ENCODE results near the gene CEACAM4.

The CEACAM4 gene

DNA sequence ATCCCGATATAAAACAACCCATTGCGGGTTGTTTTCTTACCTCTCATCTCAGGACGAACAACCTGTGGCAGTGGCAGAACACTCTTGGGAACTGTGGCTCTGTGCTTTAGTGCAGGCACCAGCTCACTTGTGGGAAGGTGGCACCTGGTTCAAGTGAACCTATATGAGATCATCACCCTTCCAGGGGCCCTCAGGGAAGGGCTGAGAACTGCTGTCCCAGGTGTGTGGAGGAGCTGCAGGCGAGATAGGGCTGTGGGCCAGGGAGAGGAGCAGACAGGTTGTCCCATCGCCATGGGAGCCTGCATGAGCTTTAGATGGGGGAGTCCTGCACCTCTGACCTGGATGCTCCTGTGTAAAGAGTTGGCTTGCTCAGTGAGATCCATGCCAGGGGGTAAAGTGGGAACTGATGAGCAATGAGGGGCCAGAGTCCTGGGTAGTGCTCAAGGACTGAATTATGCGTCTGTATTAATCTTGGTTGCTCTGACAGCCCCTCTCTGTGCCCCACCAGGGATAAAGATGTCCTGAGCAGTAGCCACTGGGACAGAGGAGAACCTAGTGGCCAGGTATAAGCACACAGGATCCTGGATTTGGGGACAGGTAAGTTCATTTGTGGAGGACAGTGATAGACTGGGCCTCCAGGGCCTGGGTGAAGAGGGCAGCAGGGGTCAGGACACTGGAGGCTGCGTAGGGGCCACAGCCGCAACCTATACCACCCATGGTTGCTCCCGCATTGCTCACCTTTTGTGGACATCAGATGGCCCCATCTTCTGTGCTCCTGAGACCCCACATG lies 8.7 kb downstream of the CEACAM4 start:
- Histone ChIP-seq H3K4me3 (ENCODE audit: extremely low read depth, insufficient read depth, low read length, poor library complexity, severe bottlenecking) (no peak overlapping the region), H3K4me1 (ENCODE audit: control insufficient read depth, insufficient read depth, low read length, poor library complexity, severe bottlenecking) (no peaks in the 10 kb centered on the region), H3K9me3 (ENCODE audit: control insufficient read depth, low read length) (no peaks in the 10 kb centered on the region), H3K27ac (ENCODE audit: low read depth, low read length, severe bottlenecking) (no peak overlapping the region), H3K36me3 (ENCODE audit: control insufficient read depth, insufficient read depth, low read length) (no peaks in the 10 kb centered on the region)
- 65 to 67% methylated on average over 7 to 9 of the region's 9 CpGs for WGBS, 2 experiments (ENCODE audit: insufficient coverage in 2 of 2)

- Histone ChIP-seq H3K27ac (ENCODE audit: low read depth, low read length, severe bottlenecking) (no peak overlapping the region), H3K4me3 (ENCODE audit: extremely low read depth, insufficient read depth, low read length, poor library complexity, severe bottlenecking) (no peak overlapping the region), H3K9me3 (ENCODE audit: control insufficient read depth, low read length) (no peaks in the 10 kb centered on the region), H3K36me3 (ENCODE audit: control insufficient read depth, insufficient read depth, low read length) (no peaks in the 10 kb centered on the region), H3K4me1 (ENCODE audit: control insufficient read depth, insufficient read depth, low read length, poor library complexity, severe bottlenecking) (no peaks in the 10 kb centered on the region)
- WGBS, 2 experiments (ENCODE audit: insufficient coverage in 2 of 2): 38 to 49% methylated on average over 6 to 7 of the region's 9 CpGs
Observed at GRCh38 chr19:41616792-41617621, 9.9 kb downstream of the CEACAM4 start.

- no peak overlapping the region for H3K27ac ChIP-seq (ENCODE audit: low read depth, low read length, severe bottlenecking)
- H3K9me3 ChIP-seq (ENCODE audit: control insufficient read depth, low read length): no peaks in the 10 kb centered on the region
- WGBS, 2 experiments (ENCODE audit: insufficient coverage in 2 of 2): 64 to 81% methylated on average over 4 of the region's 4 CpGs
- no peak overlapping the region for H3K4me3 ChIP-seq (ENCODE audit: extremely low read depth, insufficient read depth, low read length, poor library complexity, severe bottlenecking)
- H3K4me1 ChIP-seq (ENCODE audit: control insufficient read depth, insufficient read depth, low read length, poor library complexity, severe bottlenecking): no peaks in the 10 kb centered on the region
- H3K36me3 ChIP-seq (ENCODE audit: control insufficient read depth, insufficient read depth, low read length): no peaks in the 10 kb centered on the region
Observed at GRCh38 chr19:41615207-41615606, 11.7 kb downstream of the CEACAM4 start.

GRCh38 chr19:41612483-41612882 lies 14.4 kb downstream of the CEACAM4 start:
- no peak overlapping the region for H3K4me3 ChIP-seq (ENCODE audit: extremely low read depth, insufficient read depth, low read length, poor library complexity, severe bottlenecking)
- H3K4me1 ChIP-seq (ENCODE audit: control insufficient read depth, insufficient read depth, low read length, poor library complexity, severe bottlenecking): no peaks in the 10 kb centered on the region
- H3K36me3 ChIP-seq (ENCODE audit: control insufficient read depth, insufficient read depth, low read length): no peaks in the 10 kb centered on the region
- H3K9me3 ChIP-seq (ENCODE audit: control insufficient read depth, low read length): no peaks in the 10 kb centered on the region
- WGBS, 2 experiments (ENCODE audit: insufficient coverage in 2 of 2): 69 to 71% methylated on average over 4 of the region's 4 CpGs
- H3K27ac ChIP-seq (ENCODE audit: low read depth, low read length, severe bottlenecking): no peak overlapping the region

- H3K4me3 ChIP-seq (ENCODE audit: extremely low read depth, insufficient read depth, low read length, poor library complexity, severe bottlenecking): no peak overlapping the region
- H3K4me1 ChIP-seq (ENCODE audit: control insufficient read depth, insufficient read depth, low read length, poor library complexity, severe bottlenecking): no peaks in the 10 kb centered on the region
- H3K9me3 ChIP-seq (ENCODE audit: control insufficient read depth, low read length): no peaks in the 10 kb centered on the region
- H3K36me3 ChIP-seq (ENCODE audit: control insufficient read depth, insufficient read depth, low read length): no peaks in the 10 kb centered on the region
- H3K27ac ChIP-seq (ENCODE audit: low read depth, low read length, severe bottlenecking): no peak overlapping the region
Observed at GRCh38 chr19:41610789-41611188, 16.1 kb downstream of the CEACAM4 start.

DNA sequence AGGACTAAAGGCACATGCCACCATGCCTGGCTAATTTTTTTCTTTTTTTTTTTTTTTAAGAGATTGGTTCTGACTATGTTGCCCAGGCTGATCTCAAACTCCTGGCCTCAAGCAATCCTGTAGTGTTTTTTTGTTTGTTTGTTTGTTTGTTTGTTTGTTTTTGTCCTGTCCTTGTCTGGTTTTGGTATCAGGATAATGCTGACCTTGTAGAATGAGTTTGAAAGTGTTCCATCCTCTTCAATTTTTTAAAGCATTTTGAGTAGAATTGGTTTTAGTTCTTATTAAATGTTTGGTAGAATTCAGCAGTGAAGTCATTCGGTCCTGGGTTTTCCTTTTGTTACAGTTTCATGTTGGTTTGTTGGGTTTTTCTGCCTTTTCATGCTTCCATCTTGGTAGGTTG lies 19.2 kb downstream of the CEACAM4 start:
- WGBS, 2 experiments (ENCODE audit: insufficient coverage in 2 of 2): 75% methylated on average over 1 of the region's 1 CpG; no CpG with 5 or more reads in 1 of the 2 experiments
- no peak overlapping the region for H3K4me3 ChIP-seq (ENCODE audit: extremely low read depth, insufficient read depth, low read length, poor library complexity, severe bottlenecking)
- no peaks in the 10 kb centered on the region for H3K4me1 ChIP-seq (ENCODE audit: control insufficient read depth, insufficient read depth, low read length, poor library complexity, severe bottlenecking)

DNA sequence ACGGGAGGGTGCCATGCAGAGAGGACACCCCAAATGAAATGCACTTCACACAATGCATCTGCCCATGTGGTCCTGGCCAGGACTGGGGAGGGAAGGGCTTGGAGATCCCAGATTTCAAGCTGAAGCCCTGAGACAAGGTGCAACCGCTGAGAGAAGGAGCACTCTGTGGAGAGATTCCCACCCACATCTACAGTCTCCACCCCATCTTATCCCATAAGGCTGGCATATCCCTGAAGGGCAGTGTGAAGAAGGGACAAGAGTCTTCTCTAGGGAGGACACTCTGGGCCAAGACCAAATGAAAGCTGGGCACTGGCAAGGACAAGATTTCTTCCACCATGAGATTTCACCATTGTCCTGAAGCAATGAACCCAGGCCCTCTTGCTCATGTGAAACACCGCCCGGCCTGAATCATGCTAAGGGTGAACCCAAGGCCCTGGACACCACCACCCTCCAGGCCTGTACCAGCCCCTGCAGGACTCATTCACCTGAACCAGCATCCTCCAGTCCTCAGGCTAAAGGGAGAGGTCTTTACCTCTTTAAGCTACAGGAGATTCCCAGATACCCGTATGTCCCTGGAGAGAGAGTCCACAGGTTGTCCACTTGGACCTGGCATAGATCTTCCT lies 20.5 kb downstream of the CEACAM4 start:
- Histone ChIP-seq H3K4me3 (ENCODE audit: extremely low read depth, insufficient read depth, low read length, poor library complexity, severe bottlenecking) (no peak overlapping the region), H3K4me1 (ENCODE audit: control insufficient read depth, insufficient read depth, low read length, poor library complexity, severe bottlenecking) (no peaks in the 10 kb centered on the region), H3K27ac (ENCODE audit: low read depth, low read length, severe bottlenecking) (no peak overlapping the region), H3K36me3 (ENCODE audit: control insufficient read depth, insufficient read depth, low read length) (no peaks in the 10 kb centered on the region), H3K9me3 (ENCODE audit: control insufficient read depth, low read length) (no peaks in the 10 kb centered on the region)
- WGBS, 2 experiments (ENCODE audit: insufficient coverage in 2 of 2): 75 to 80% methylated on average over 4 of the region's 5 CpGs

More for the DNA sequence above, 19.2 kb downstream of the CEACAM4 start:
- no peak overlapping the region for H3K27ac ChIP-seq (ENCODE audit: low read depth, low read length, severe bottlenecking)
- H3K36me3 ChIP-seq (ENCODE audit: control insufficient read depth, insufficient read depth, low read length): no peaks in the 10 kb centered on the region
- H3K9me3 ChIP-seq (ENCODE audit: control insufficient read depth, low read length): no peaks in the 10 kb centered on the region

- Histone ChIP-seq H3K4me3 (ENCODE audit: extremely low read depth, insufficient read depth, low read length, poor library complexity, severe bottlenecking) (no peak overlapping the region), H3K9me3 (ENCODE audit: control insufficient read depth, low read length) (no peaks in the 10 kb centered on the region), H3K27ac (ENCODE audit: low read depth, low read length, severe bottlenecking) (no peak overlapping the region), H3K4me1 (ENCODE audit: control insufficient read depth, insufficient read depth, low read length, poor library complexity, severe bottlenecking) (no peaks in the 10 kb centered on the region), H3K36me3 (ENCODE audit: control insufficient read depth, insufficient read depth, low read length) (no peaks in the 10 kb centered on the region)
- 23 to 36% methylated on average over 2 of the region's 3 CpGs for WGBS, 2 experiments (ENCODE audit: insufficient coverage in 2 of 2)
Observed at GRCh38 chr19:41604831-41605230, 22.0 kb downstream of the CEACAM4 start.

- no peaks in the 10 kb centered on the region for H3K9me3 ChIP-seq (ENCODE audit: control insufficient read depth, low read length)
- no peak overlapping the region for H3K4me3 ChIP-seq (ENCODE audit: extremely low read depth, insufficient read depth, low read length, poor library complexity, severe bottlenecking)
- H3K27ac ChIP-seq (ENCODE audit: low read depth, low read length, severe bottlenecking): no peak overlapping the region
- no peaks in the 10 kb centered on the region for H3K4me1 ChIP-seq (ENCODE audit: control insufficient read depth, insufficient read depth, low read length, poor library complexity, severe bottlenecking)
- WGBS, 2 experiments (ENCODE audit: insufficient coverage in 2 of 2): 55 to 59% methylated on average over 3 to 4 of the region's 4 CpGs
- no peaks in the 10 kb centered on the region for H3K36me3 ChIP-seq (ENCODE audit: control insufficient read depth, insufficient read depth, low read length)
Observed at GRCh38 chr19:41601771-41602170, 25.1 kb downstream of the CEACAM4 start.

DNA sequence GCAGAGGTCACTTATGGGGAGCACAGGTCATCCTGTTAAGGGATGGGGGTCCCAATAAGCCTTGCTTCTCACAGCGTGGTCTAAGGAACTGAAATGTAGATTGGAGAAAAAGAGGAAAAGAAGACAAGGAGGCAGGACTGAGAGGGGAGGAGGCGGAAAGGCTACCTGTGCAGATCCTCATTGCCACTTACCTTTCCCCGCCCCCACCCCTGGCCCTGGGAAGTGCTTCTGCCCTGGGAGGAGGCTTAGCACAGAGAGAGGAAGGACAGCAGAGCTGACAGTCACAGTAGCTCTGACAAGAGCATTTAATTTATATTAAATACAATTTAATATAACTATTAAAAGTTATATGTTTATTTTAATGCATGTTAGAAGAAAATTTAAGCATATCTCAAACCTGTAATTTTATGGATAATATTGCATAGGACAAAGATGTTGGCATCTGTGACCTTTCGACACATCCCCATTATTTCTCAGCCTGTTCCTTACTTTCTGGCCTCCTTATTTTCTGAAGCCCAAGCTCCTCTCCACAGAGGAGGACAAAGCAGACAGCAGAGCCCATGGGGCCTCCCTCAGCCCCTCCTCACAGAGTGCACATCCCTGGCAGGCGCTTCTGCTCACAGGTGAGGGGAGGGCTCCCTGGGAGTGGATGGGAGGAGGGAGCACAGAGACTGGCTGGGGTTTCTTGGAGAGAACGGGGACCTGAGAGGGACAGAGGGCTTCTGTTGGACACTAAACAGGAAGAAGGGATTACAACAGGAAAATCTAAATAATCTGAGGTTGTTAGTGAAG lies 27.5 kb downstream of the CEACAM4 start:
- Histone ChIP-seq H3K27ac (ENCODE audit: low read depth, low read length, severe bottlenecking) (no peak overlapping the region), H3K9me3 (ENCODE audit: control insufficient read depth, low read length) (no peaks in the 10 kb centered on the region), H3K4me1 (ENCODE audit: control insufficient read depth, insufficient read depth, low read length, poor library complexity, severe bottlenecking) (no peaks in the 10 kb centered on the region), H3K4me3 (ENCODE audit: extremely low read depth, insufficient read depth, low read length, poor library complexity, severe bottlenecking) (no peak overlapping the region), H3K36me3 (ENCODE audit: control insufficient read depth, insufficient read depth, low read length) (no peaks in the 10 kb centered on the region)
- 38 to 39% methylated on average over 2 to 3 of the region's 6 CpGs for WGBS, 2 experiments (ENCODE audit: insufficient coverage in 2 of 2)
